Neural cell (in vitro differentiated cells): ENCODE data around the gene ADRB2. TPM values are rescaled to one million over a fixed set of nuclear protein-coding genes. Genes with fewer than 3 reads are reported as not detected.

Experiments used
- H2AFZ ChIP-seq: fragments of 200-600, 300-800 bp; sonication (generic), shearing (Covaris generic); 2 replicates; pipeline ENCODE4 v1.6.0; 2014; ENCODE audit warnings: low read depth, mild to moderate bottlenecking, antibody characterized with exemption, low read length, moderate library complexity
- H3F3A ChIP-seq: fragments of 200-600 bp; shearing (Covaris generic); 2 replicates; pipeline ENCODE4 v1.6.1; 2016; ENCODE audit warnings: mild to moderate bottlenecking, moderate library complexity, mixed read lengths, antibody characterized with exemption, low read length; ENCODE audit not compliant: insufficient read depth, poor library complexity, severe bottlenecking
- H3K27ac ChIP-seq: fragments of 200-600, 300-800 bp; sonication (generic), shearing (Covaris generic); 2 replicates; pipeline ENCODE4 v1.5.1; 2014; ENCODE audit warnings: mild to moderate bottlenecking, low read length, moderate library complexity
- H3K27me3 ChIP-seq: fragments of 300-800, 200-600 bp; sonication (generic), shearing (Covaris generic); 2 replicates; pipeline ENCODE4 v1.6.0; 2014; ENCODE audit warnings: mild to moderate bottlenecking, low read depth, low read length, moderate library complexity; ENCODE audit not compliant: insufficient read depth
- H3K36me3 ChIP-seq: fragments of 300-800, 200-600 bp; sonication (generic), shearing (Covaris generic); 2 replicates; pipeline ENCODE4 v1.5.1; 2014; ENCODE audit warnings: mild to moderate bottlenecking, antibody characterized with exemption, low read length, moderate library complexity; ENCODE audit not compliant: insufficient read depth
- H3K4me2 ChIP-seq: fragments of 300-800, 200-600 bp; sonication (generic), shearing (Covaris generic); 2 replicates; pipeline ENCODE4 v1.6.0; 2014; ENCODE audit warnings: mild to moderate bottlenecking, low read length
- H3K4me3 ChIP-seq: fragments of 300-800, 200-600 bp; sonication (generic), shearing (Covaris generic); 2 replicates; pipeline ENCODE4 v1.5.1; 2014; ENCODE audit warnings: mild to moderate bottlenecking, low read length, moderate library complexity
- H3K79me2 ChIP-seq: fragments of 200-600 bp; shearing (Covaris generic); replicated peaks from 2 replicates; pipeline ENCODE4 v1.6.0; 2014; ENCODE audit warnings: mild to moderate bottlenecking, low read length, moderate library complexity; ENCODE audit not compliant: insufficient read depth
- H3K9ac ChIP-seq: fragments of 300-800, 200-600 bp; sonication (generic), shearing (Covaris generic); 2 replicates; pipeline ENCODE4 v1.6.1; 2016; ENCODE audit warnings: mild to moderate bottlenecking, low read length, mixed read lengths
- H3K9me2 ChIP-seq: fragments of 200-600 bp; shearing (Covaris generic); 2 replicates; pipeline ENCODE4 v1.6.1; 2016; ENCODE audit warnings: mild to moderate bottlenecking, low read length, mixed read lengths; ENCODE audit not compliant: insufficient read depth
- H3K9me3 ChIP-seq: fragments of 200-600, 300-800 bp; sonication (generic), shearing (Covaris generic); 2 replicates; pipeline ENCODE4 v1.6.1; 2016; ENCODE audit warnings: mild to moderate bottlenecking, mixed run types, low read length, moderate library complexity, mixed read lengths
- H4K20me1 ChIP-seq: fragments of 200-600 bp; shearing (Covaris generic); 2 replicates; pipeline ENCODE4 v1.6.1; 2016; ENCODE audit warnings: mild to moderate bottlenecking, mixed run types; ENCODE audit not compliant: insufficient read depth
- CTCF ChIP-seq: fragments of 450-650 bp; IDR thresholded peaks from 2 replicates; pipeline ENCODE4 v1.5.1; 2014; ENCODE audit warnings: antibody characterized with exemption, mild to moderate bottlenecking, moderate library complexity; ENCODE audit not compliant: poor library complexity, severe bottlenecking
- EP300 ChIP-seq: fragments of 450-650 bp; conservative IDR thresholded peaks from 2 replicates; pipeline ENCODE4 v1.6.1; 2014; ENCODE audit warnings: antibody characterized with exemption, mild to moderate bottlenecking, moderate library complexity; ENCODE audit not compliant: poor library complexity, severe bottlenecking
- EZH2 ChIP-seq: fragments of 200-600, 300-800 bp; shearing (Covaris generic), sonication (generic); IDR thresholded peaks from 2 replicates; pipeline ENCODE4 v1.6.1; 2014; ENCODE audit warnings: antibody characterized with exemption, low read length, borderline replicate concordance, mild to moderate bottlenecking; ENCODE audit not compliant: insufficient read depth, poor library complexity, severe bottlenecking
- MXI1 ChIP-seq: fragments of 450-650 bp; conservative IDR thresholded peaks from 2 replicates; pipeline ENCODE4 v1.6.1; 2014; ENCODE audit warnings: antibody characterized with exemption, mild to moderate bottlenecking; ENCODE audit not compliant: poor library complexity, severe bottlenecking
- POLR2AphosphoS5 ChIP-seq: IDR thresholded peaks from 2 replicates; pipeline ENCODE4 v1.6.1; 2012
- RAD21 ChIP-seq: fragments of 450-650 bp; conservative IDR thresholded peaks from 2 replicates; pipeline ENCODE4 v1.6.1; 2014; ENCODE audit warnings: antibody characterized with exemption, mild to moderate bottlenecking, moderate library complexity
- SMC3 ChIP-seq: fragments of 450-650 bp; conservative IDR thresholded peaks from 2 replicates; pipeline ENCODE4 v1.6.1; 2014; ENCODE audit warnings: antibody characterized with exemption, mild to moderate bottlenecking, moderate library complexity; ENCODE audit not compliant: poor library complexity
- TAF1 ChIP-seq: IDR thresholded peaks from 2 replicates; pipeline ENCODE4 v1.6.1; 2012; ENCODE audit warnings: low read depth
- polyA plus RNA-seq: library from polyadenylated mRNA; depleted of rRNA; stranded (reverse); fragments of >200 nt; gene quantifications from 2 replicates; pipeline ENCODE4 v1.2.3, GENCODE V29; 2014
- TF ChIP-seq, protein P1 (sequence below): IDR thresholded peaks from 2 replicates; pipeline ENCODE4 v1.6.1; 2012; ENCODE audit warnings: borderline replicate concordance

Gene ADRB2
- polyA plus RNA-seq, 1 donor from 2014 or later, result not detected

DNA sequence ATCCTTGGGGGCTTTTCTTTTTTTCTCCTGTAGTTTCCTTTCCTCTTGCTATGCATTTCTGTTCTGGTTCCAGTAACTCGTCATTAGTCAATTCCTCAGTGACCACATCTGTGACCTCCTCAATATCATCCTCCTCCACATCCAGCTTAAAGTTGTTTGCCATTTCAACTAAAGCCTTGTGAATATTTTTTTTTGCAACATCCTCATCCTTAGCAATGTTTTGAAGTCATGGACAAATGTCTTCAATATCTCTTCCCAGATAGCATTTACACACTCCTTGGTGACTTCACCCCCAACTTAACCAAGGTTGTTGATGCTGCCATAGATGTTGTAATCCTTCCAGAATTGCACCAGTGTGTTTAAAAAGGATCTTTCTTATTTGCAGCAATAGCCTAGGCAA lies 14.7 kb upstream of the ADRB2 start:
- no peaks in the 10 kb centered on the region for H3K9me3 ChIP-seq
- TF ChIP-seq EP300 (no peak), POLR2AphosphoS5 (no peak), RAD21 (no peak), MXI1 (no peak), SMC3 (no peak), CTCF (no peak), EZH2 (no peak), TAF1 (no peak)
- TF ChIP-seq, protein P1, sequence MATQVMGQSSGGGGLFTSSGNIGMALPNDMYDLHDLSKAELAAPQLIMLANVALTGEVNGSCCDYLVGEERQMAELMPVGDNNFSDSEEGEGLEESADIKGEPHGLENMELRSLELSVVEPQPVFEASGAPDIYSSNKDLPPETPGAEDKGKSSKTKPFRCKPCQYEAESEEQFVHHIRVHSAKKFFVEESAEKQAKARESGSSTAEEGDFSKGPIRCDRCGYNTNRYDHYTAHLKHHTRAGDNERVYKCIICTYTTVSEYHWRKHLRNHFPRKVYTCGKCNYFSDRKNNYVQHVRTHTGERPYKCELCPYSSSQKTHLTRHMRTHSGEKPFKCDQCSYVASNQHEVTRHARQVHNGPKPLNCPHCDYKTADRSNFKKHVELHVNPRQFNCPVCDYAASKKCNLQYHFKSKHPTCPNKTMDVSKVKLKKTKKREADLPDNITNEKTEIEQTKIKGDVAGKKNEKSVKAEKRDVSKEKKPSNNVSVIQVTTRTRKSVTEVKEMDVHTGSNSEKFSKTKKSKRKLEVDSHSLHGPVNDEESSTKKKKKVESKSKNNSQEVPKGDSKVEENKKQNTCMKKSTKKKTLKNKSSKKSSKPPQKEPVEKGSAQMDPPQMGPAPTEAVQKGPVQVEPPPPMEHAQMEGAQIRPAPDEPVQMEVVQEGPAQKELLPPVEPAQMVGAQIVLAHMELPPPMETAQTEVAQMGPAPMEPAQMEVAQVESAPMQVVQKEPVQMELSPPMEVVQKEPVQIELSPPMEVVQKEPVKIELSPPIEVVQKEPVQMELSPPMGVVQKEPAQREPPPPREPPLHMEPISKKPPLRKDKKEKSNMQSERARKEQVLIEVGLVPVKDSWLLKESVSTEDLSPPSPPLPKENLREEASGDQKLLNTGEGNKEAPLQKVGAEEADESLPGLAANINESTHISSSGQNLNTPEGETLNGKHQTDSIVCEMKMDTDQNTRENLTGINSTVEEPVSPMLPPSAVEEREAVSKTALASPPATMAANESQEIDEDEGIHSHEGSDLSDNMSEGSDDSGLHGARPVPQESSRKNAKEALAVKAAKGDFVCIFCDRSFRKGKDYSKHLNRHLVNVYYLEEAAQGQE, result no peak
- H3F3A ChIP-seq, result no peaks in the 10 kb centered on the region
- H3K79me2 ChIP-seq, result no peaks in the 10 kb centered on the region
- no peaks in the 10 kb centered on the region for H3K27me3 ChIP-seq
- H3K36me3 ChIP-seq, result no peaks in the 10 kb centered on the region
- no peaks in the 10 kb centered on the region for H3K9me2 ChIP-seq
- no peak overlapping the region for H2AFZ ChIP-seq
- no peaks in the 10 kb centered on the region for H4K20me1 ChIP-seq
- H3K9ac ChIP-seq, result no peak overlapping the region
- H3K4me2 ChIP-seq, result no peak overlapping the region
- H3K27ac ChIP-seq, result no peak overlapping the region
- H3K4me3 ChIP-seq, result no peak overlapping the region

GRCh38 chr5:148815086-148815485 lies 11.3 kb upstream of the ADRB2 start:
- no peak overlapping the region for H2AFZ ChIP-seq
- no peaks in the 10 kb centered on the region for H3K36me3 ChIP-seq
- no peak overlapping the region for H3K9ac ChIP-seq
- H3K4me2 ChIP-seq, result no peak overlapping the region
- no peaks in the 10 kb centered on the region for H4K20me1 ChIP-seq
- no peak overlapping the region for H3K4me3 ChIP-seq
- no peak overlapping the region for H3K27ac ChIP-seq
- no peaks in the 10 kb centered on the region for H3K9me2 ChIP-seq
- H3F3A ChIP-seq, result no peaks in the 10 kb centered on the region
- no peaks in the 10 kb centered on the region for H3K9me3 ChIP-seq
- H3K27me3 ChIP-seq, result no peaks in the 10 kb centered on the region
- TF ChIP-seq POLR2AphosphoS5, result no peak
- no peak for TF ChIP-seq RAD21
- TF ChIP-seq MXI1, result no peak
- TF ChIP-seq, protein P1, result no peak
- no peak for TF ChIP-seq TAF1
- TF ChIP-seq SMC3, result no peak
- TF ChIP-seq EZH2, result no peak
- TF ChIP-seq CTCF, result no peak
- no peak for TF ChIP-seq EP300
- H3K79me2 ChIP-seq, result no peaks in the 10 kb centered on the region
